MG63 (cell line): ENCODE measurements around the gene GMCL2. TPM values are rescaled to one million over a fixed set of nuclear protein-coding genes. Genes with fewer than 3 reads are reported as not detected.

Source experiments
- DNase-seq: peaks from one replicate; pipeline ENCODE4 v3.0.0-alpha.2; 2020
- H3K27me3 ChIP-seq: fragments of 250-450 bp; sonication (Bioruptor Pico); 2 replicates; pipeline ENCODE4 v1.5.1; 2020; ENCODE audit warnings: mild to moderate bottlenecking, moderate library complexity
- H3K36me3 ChIP-seq: fragments of 250-450 bp; sonication (Bioruptor Pico); 2 replicates; pipeline ENCODE4 v1.5.1; 2020; ENCODE audit warnings: mild to moderate bottlenecking, moderate library complexity
- H3K4me3 ChIP-seq: fragments of 250-450 bp; sonication (Bioruptor Pico); 2 replicates; pipeline ENCODE4 v1.5.1; 2020; ENCODE audit warnings: mild to moderate bottlenecking, moderate library complexity
- H3K9me3 ChIP-seq: fragments of 250-450 bp; sonication (Bioruptor Pico); 2 replicates; pipeline ENCODE4 v1.5.1; 2020; ENCODE audit warnings: mild to moderate bottlenecking, moderate library complexity
- total RNA-seq: library from RNA; depleted of rRNA; stranded (reverse); fragments of >200 nt; shearing (Covaris generic); gene quantifications from 2 replicates; pipeline ENCODE4 v1.2.3, GENCODE V29; 2014; ENCODE audit warnings: low replicate concordance

Gene GMCL2
- total RNA-seq, 1 experiment from 2014 or later = not detected

GRCh38 chr5:178176791-178177190 lies 10.4 kb downstream of the GMCL2 start:
- no peak overlapping the region for H3K4me3 ChIP-seq
- DNase-seq = no peak
- no peaks in the 10 kb centered on the region for H3K36me3 ChIP-seq
- peaks cover 12% of the 10 kb centered on the region for H3K9me3 ChIP-seq
- peaks cover 4% of the 10 kb centered on the region; the same call in 1 of the 2 replicates for H3K27me3 ChIP-seq

GRCh38 chr5:178174456-178174855 lies 12.7 kb downstream of the GMCL2 start:
- Histone ChIP-seq H3K36me3 (no peaks in the 10 kb centered on the region), H3K27me3 (no peaks in the 10 kb centered on the region), H3K4me3 (no peak overlapping the region), H3K9me3 (peaks cover 2% of the 10 kb centered on the region)
- no peak for DNase-seq

GRCh38 chr5:178170455-178170854 lies 16.7 kb downstream of the GMCL2 start:
- DNase-seq = no peak
- peaks cover 2% of the 10 kb centered on the region; the same call in 1 of the 2 replicates for H3K27me3 ChIP-seq
- no peaks in the 10 kb centered on the region for H3K9me3 ChIP-seq
- no peaks in the 10 kb centered on the region for H3K36me3 ChIP-seq
- H3K4me3 ChIP-seq = no peak overlapping the region

- H3K36me3 ChIP-seq = no peaks in the 10 kb centered on the region
- DNase-seq = no peak
- H3K9me3 ChIP-seq = no peaks in the 10 kb centered on the region
- no peak overlapping the region for H3K4me3 ChIP-seq
- H3K27me3 ChIP-seq = peaks cover 10% of the 10 kb centered on the region
Observed at GRCh38 chr5:178165581-178165980, 21.6 kb downstream of the GMCL2 start.

- Histone ChIP-seq H3K27me3 (peaks cover 8% of the 10 kb centered on the region), H3K9me3 (no peaks in the 10 kb centered on the region), H3K36me3 (no peaks in the 10 kb centered on the region), H3K4me3 (peak overlapping the region; percentile 16; the same call in 1 of the 2 replicates)
- peak; percentile 69 for DNase-seq
Observed at GRCh38 chr5:178163772-178164735, 23.1 kb downstream of the GMCL2 start.

GRCh38 chr5:178162481-178162880 lies 24.7 kb downstream of the GMCL2 start:
- Histone ChIP-seq H3K27me3 (peaks cover 8% of the 10 kb centered on the region), H3K36me3 (no peaks in the 10 kb centered on the region), H3K4me3 (no peak overlapping the region), H3K9me3 (no peaks in the 10 kb centered on the region)
- no peak for DNase-seq

GRCh38 chr5:178160176-178160575 lies 27.0 kb downstream of the GMCL2 start:
- H3K27me3 ChIP-seq = peaks cover 8% of the 10 kb centered on the region
- H3K36me3 ChIP-seq = no peaks in the 10 kb centered on the region
- no peak overlapping the region for H3K4me3 ChIP-seq
- H3K9me3 ChIP-seq = no peaks in the 10 kb centered on the region
- no peak for DNase-seq

- peak; percentile 60 for DNase-seq
Observed at GRCh38 chr5:178155065-178155464, 32.1 kb downstream of the GMCL2 start.

GRCh38 chr5:178153530-178154340 lies 33.4 kb downstream of the GMCL2 start, which contains the start of gene NHP2:
TSS of gene NHP2 (minus strand) at chr5:178153885. CDS start at chr5:178153817, 68 bp downstream.
- DNase-seq = peak; percentile 99
- H3K36me3 ChIP-seq = peaks cover 45% of the 10 kb centered on the region
- H3K4me3 ChIP-seq = peak within 1 kb of the TSS; percentile 88
- no peaks in the 10 kb centered on the region for H3K9me3 ChIP-seq
- no peaks in the 10 kb centered on the region for H3K27me3 ChIP-seq

More at GRCh38 chr5:178155065-178155464, 32.1 kb downstream of the GMCL2 start:
- Histone ChIP-seq H3K4me3 (no peak overlapping the region), H3K36me3 (peaks cover 32% of the 10 kb centered on the region), H3K27me3 (no peaks in the 10 kb centered on the region), H3K9me3 (no peaks in the 10 kb centered on the region)

GRCh38 chr5:178152491-178153444 lies 34.4 kb downstream of the GMCL2 start:
- Histone ChIP-seq H3K4me3 (peak overlapping the region; percentile 88), H3K27me3 (no peaks in the 10 kb centered on the region)
- DNase-seq = no peak

GRCh38 chr5:178150977-178151734 lies 36.0 kb downstream of the GMCL2 start:
- DNase-seq = no peak
- H3K27me3 ChIP-seq = no peaks in the 10 kb centered on the region

More at GRCh38 chr5:178152491-178153444, 34.4 kb downstream of the GMCL2 start:
- no peaks in the 10 kb centered on the region for H3K9me3 ChIP-seq
- H3K36me3 ChIP-seq = peaks cover 55% of the 10 kb centered on the region

GRCh38 chr5:178149199-178149932 lies 37.8 kb downstream of the GMCL2 start:
- Histone ChIP-seq H3K9me3 (no peaks in the 10 kb centered on the region), H3K4me3 (no peak overlapping the region), H3K27me3 (no peaks in the 10 kb centered on the region), H3K36me3 (peaks cover 85% of the 10 kb centered on the region)
- peak; percentile 28 for DNase-seq

More at GRCh38 chr5:178150977-178151734, 36.0 kb downstream of the GMCL2 start:
- Histone ChIP-seq H3K9me3 (no peaks in the 10 kb centered on the region), H3K36me3 (peaks cover 71% of the 10 kb centered on the region), H3K4me3 (no peak overlapping the region)

GRCh38 chr5:178147406-178147805 lies 39.8 kb downstream of the GMCL2 start:
- DNase-seq = no peak
- Histone ChIP-seq H3K9me3 (no peaks in the 10 kb centered on the region), H3K4me3 (no peak overlapping the region), H3K36me3 (peaks cover 97% of the 10 kb centered on the region), H3K27me3 (no peaks in the 10 kb centered on the region)

- H3K4me3 ChIP-seq = no peak overlapping the region
- DNase-seq = peak; percentile 55
- H3K36me3 ChIP-seq = peaks cover 94% of the 10 kb centered on the region
- no peaks in the 10 kb centered on the region for H3K9me3 ChIP-seq
- H3K27me3 ChIP-seq = no peaks in the 10 kb centered on the region
Observed at GRCh38 chr5:178145965-178146820, 41.0 kb downstream of the GMCL2 start.
